Stimulated activated CD4-positive, alpha-beta T cell treated with anti-CD3 and anti-CD28 coated beads, Interleukin-1b, Interleukin-23, amount 100 ng/mL, for 48 hours (primary cell): ENCODE data around the gene MELTF.

Experiments
- DNase-seq: peaks from one replicate; pipeline ENCODE4 v3.0.0-alpha.2; 2020

MELTF gene

GRCh38 chr3:196991581-196992460 lies 37.8 kb downstream of the MELTF start:
- no peak for DNase-seq

- no peak for DNase-seq
These were observed 39.0 kb downstream of the MELTF start for GRCh38 chr3:196990601-196991007.

DNA sequence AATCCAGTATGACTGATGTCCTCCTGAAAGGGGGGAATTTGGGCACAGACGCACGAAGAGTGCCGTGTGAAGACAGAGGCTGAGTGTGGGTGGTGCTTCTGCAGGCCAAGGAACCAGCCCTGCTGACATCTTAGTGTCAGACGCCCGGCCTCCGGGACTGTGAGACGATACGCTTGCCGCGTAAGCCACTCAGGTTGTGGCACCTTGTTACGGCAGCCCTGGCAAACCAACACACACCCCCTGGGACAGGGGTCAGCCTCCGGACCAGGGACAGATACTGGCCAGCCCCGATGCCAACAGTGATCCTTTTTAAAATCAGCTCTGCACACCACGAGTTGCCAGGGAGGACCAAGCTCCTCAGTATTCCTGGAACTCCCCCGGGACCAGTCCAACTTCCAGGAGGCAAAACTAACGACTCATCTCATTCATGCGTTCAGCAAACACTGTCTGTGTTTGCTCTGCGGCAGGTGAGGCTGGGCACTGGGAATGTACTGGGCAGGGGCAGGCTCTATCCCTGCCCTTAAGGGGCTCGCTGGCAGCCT lies 39.8 kb downstream of the MELTF start:
- DNase-seq = no peak

GRCh38 chr3:196988241-196989029 lies 41.2 kb downstream of the MELTF start:
- no peak for DNase-seq

DNA sequence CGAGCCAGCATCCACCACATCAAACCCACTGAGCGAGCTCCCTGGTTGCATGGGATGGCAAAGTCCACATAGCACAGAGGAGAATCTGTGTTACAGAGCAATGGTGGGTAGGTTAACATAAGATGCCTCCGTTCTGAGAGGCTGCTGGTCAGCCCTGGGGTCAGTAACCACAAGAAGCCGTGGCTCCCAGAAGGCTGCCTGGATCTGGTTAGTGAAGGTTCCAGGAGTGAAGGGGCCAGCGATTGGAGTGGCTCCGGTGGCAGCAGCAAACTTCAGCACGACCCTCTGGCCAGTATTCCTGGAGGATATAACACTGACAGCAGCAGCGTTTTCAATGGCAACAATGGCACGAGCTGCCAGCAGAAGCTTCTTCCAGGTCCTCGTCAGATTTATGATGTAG lies 42.6 kb downstream of the MELTF start:
- DNase-seq = no peak

DNA sequence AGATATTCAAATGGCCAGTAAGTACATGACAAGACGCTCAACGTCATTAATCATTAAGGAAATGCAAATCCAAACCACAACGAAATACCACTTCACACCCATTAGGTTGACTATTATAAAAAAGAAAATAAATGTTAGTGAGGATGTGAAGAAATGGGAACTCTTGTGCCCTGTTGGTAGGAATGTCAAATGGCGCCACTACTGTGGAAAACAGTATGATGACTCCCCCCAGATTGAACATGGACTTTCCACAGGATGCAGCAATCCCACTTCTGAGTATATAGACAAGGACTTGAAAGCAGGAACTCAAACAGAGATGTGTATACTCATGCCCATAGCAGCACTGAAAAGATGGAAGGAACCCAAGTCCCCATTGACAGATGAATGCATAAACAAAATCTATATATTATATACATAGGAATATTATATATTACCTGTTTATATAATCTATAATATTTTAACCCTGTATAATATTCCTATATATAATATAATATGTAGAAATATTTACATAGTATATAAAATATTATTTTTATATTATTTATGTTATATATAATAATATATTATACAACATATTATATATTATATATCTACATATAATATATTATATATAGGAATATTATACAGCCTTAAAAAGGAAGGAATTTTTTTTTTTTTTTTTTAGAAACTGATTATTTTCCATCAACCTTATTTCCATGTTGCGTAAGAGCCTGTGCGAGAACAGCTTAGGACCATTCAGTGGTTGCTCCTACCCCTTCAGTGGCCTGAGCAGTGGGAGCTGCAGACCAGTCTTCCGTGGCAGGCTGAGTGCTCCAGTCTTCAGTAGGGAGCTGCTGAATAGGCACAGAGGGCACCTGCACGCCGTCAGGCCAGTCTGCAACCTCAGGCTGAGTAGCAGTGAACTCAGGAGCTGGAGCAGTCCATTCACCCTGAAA lies 43.4 kb downstream of the MELTF start:
- DNase-seq = no peak

- DNase-seq = no peak
These were observed 44.3 kb downstream of the MELTF start for GRCh38 chr3:196985298-196985697.

GRCh38 chr3:196983186-196983585 lies 46.4 kb downstream of the MELTF start:
- DNase-seq = no peak

- DNase-seq = no peak
These were observed 48.0 kb downstream of the MELTF start for GRCh38 chr3:196981657-196982056.

GRCh38 chr3:196979545-196979944 lies 50.1 kb downstream of the MELTF start:
- DNase-seq = no peak

DNA sequence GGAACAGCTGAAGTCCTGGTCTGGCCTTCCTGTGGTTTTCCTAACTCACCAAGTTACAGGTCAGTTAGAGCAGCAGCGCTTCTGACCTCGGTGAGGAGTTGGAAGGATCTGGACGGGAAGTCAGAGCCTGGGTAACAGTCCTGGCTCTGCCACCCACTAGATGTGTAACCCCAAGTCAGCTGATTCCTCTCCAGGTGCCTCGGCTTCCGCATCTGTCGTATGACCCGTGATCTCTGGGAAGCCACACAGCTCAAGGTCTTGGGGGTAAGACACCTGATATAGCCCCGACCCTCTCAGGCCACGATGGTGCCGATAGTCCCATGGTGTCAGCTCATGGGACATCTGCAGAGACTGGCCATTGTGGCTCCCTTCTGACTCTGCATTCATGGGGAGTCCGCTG lies 52.7 kb downstream of the MELTF start:
- DNase-seq = no peak

- no peak for DNase-seq
These were observed 54.3 kb downstream of the MELTF start for GRCh38 chr3:196975349-196975748.

DNA sequence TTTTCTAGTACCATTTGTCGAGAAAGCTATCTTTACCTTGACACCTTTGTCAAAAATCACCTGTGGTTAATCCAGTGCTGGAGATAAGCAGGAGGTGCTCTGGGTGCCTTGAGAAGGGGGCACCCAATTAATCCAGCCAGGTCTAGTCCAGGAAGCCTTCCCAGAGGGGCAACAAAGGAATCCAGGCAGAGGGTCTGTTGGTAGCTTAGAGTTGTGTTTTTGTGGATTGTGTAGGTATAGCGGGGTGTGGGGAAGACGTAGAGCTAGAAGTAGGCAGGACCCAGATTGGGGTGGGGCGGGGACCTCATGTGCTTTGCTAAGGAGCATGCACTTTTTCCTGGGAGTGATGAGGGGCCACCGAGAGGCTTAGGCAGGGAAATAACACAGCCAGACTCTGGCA lies 55.0 kb downstream of the MELTF start:
- DNase-seq = no peak

GRCh38 chr3:196971094-196971698 lies 58.4 kb downstream of the MELTF start:
- no peak for DNase-seq

GRCh38 chr3:196970547-196971093 lies 59.0 kb downstream of the MELTF start:
- no peak for DNase-seq

DNA sequence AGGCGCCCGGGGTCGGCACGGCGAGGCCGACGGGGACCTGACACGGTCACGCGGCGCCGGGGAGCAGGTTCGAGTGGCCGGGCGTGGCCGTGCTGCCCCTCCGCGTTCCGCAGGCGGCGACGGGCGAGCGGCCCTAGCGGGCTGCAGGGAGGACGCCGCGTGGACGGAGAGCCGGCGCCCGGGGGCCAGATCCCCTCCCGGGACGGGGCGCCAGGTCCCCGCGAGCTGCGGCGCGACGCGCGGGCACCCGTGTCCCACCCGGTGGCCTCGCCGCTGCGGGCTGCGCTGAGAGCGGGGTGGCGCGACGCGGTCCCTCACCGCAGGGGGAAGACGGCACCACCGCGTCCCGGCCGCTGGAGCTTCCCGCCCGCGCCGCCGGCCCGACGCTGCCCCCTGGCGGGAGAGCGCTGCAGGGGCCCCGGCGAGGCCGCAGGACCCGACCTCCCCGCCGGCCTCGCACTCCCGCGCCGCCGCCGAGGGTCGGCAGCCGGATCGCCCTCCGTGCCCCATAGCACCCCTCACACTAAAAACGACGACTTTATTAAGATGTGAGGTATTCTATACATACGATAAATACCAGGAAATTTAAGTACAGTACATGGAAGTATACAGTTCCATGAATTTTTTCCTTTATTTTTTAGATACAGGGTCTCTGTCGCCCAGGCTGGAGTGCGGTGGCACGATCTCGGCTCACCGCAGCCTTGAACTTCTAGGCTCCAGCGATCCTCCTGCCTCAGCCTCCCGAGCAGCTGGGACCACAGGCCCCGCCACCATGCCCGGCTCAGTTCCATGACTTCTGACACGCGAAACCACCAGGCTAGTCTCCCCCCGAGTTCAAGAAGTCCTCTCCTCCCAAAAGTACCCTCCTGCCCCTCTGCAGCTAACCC lies 59.7 kb downstream of the MELTF start:
- DNase-seq = peak; percentile 60

- peak; percentile 39 for DNase-seq
These were observed 60.4 kb downstream of the MELTF start for GRCh38 chr3:196969134-196969659.

GRCh38 chr3:196968233-196969133 lies 61.1 kb downstream of the MELTF start, which contains the start of gene PIGZ:
Gene PIGZ (minus strand): TSS chr3:196968833. CDS start chr3:196952031, 16,802 bp downstream.
- DNase-seq = no peak
